Natural killer cell (primary cell): ENCODE measurements around the gene E2F4. TPM values are rescaled to one million over a fixed set of nuclear protein-coding genes. Genes with fewer than 3 reads are reported as not detected.

Experiments used
- ATAC-seq, 3 donors: fragments of 150-1000 bp in 2 of 3; fragments of 200-7000 bp in 1 of 3; cut with Tn5 transposase; 1 replicate in 1 of 3; 2 replicates in 2 of 3; pipeline ENCODE4 v1.10.0; 2021; ENCODE audit warnings: mild to moderate bottlenecking in 2 of 3, moderate library complexity in 2 of 3
- DNase-seq, 2 donors: peaks; one replicate each; pipeline versions ENCODE4 v3.0.0 to v3.0.0-alpha.2; 2013 to 2021; ENCODE audit warnings: mixed read lengths in 1 of 2
- H3K27ac ChIP-seq: one replicate; pipeline ENCODE4 v1.5.1; 2013; ENCODE audit warnings: mild to moderate bottlenecking, low read length
- H3K27me3 ChIP-seq: one replicate; pipeline ENCODE4 v1.6.1; 2013; ENCODE audit warnings: low read length; ENCODE audit not compliant: control insufficient read depth, insufficient read depth
- H3K36me3 ChIP-seq: one replicate; pipeline ENCODE4 v1.6.1; 2013; ENCODE audit warnings: low read length; ENCODE audit not compliant: control insufficient read depth, insufficient read depth
- H3K4me1 ChIP-seq: one replicate; pipeline ENCODE4 v1.6.1; 2013; ENCODE audit warnings: low read length; ENCODE audit not compliant: control insufficient read depth, insufficient read depth
- H3K4me3 ChIP-seq: one replicate; pipeline ENCODE4 v1.5.1; 2013; ENCODE audit warnings: low read length
- H3K9me3 ChIP-seq: one replicate; pipeline ENCODE4 v1.6.1; 2013; ENCODE audit warnings: low read length; ENCODE audit not compliant: control insufficient read depth, insufficient read depth
- H3K27ac Mint-ChIP-seq, 2 donors: one replicate each; pipeline ENCODE4 v1.8.0; 2022; ENCODE audit warnings: mild to moderate bottlenecking in 2 of 2, mixed read lengths in 2 of 2, moderate library complexity in 1 of 2
- H3K27me3 Mint-ChIP-seq, 2 donors: one replicate each; pipeline ENCODE4 v1.8.0; 2022; ENCODE audit warnings: low read depth in 2 of 2, mixed read lengths in 2 of 2
- H3K36me3 Mint-ChIP-seq: one replicate; pipeline ENCODE4 v1.8.0; 2022; ENCODE audit warnings: mixed read lengths
- H3K4me1 Mint-ChIP-seq, 2 donors: one replicate each; pipeline ENCODE4 v1.8.0; 2022; ENCODE audit warnings: mixed read lengths in 2 of 2
- H3K4me3 Mint-ChIP-seq: one replicate; pipeline ENCODE4 v1.8.0; 2022; ENCODE audit warnings: mild to moderate bottlenecking, moderate library complexity, mixed read lengths
- H3K9me3 Mint-ChIP-seq, 2 donors: one replicate each; pipeline ENCODE4 v1.8.0; 2022; ENCODE audit warnings: mixed read lengths in 2 of 2
- CTCF ChIP-seq: fragments of 200-600 bp; IDR thresholded peaks from one replicate; pipeline ENCODE4 v1.8.0; 2022; ENCODE audit warnings: antibody characterized with exemption
- WGBS: methylation state at CpG from one replicate; pipeline ENCODE4 v1.1.7; 2013; ENCODE audit warnings: missing lambda C conversion rate; ENCODE audit not compliant: insufficient coverage; 5-methylcytosine and 5-hydroxymethylcytosine counted together
- intact Hi-C: fragments of 100-400 bp; cut with micrococcal nuclease; formaldehyde crosslinking; loops from one replicate; pipeline ENCODE4 v1.14.2; 2022
- total RNA-seq, 4 donors: library from RNA; stranded (reverse); fragments of 120-200 nt in 1 of 4; gene quantifications; one replicate each; pipeline versions ENCODE4 v1.2.3 to v1.2.4, GENCODE V29; 2013 to 2022

The E2F4 gene
- total RNA-seq, 3 donors from 2014 or later (not counting 1 experiment from before 2014, with no cell fraction given) = 57.6 to 91.7 (median 74.5) TPM

- Mint-ChIP-seq H3K4me1 (peaks cover 7 to 20% of the 10 kb centered on the region in 2 donors), H3K27me3 (peaks cover 15 to 48% of the 10 kb centered on the region in 2 donors), H3K9me3 (no peaks in the 10 kb centered on the region), H3K27ac (no peak overlapping the region), H3K36me3 (no peaks in the 10 kb centered on the region), H3K4me3 (peak overlapping the region; percentile 61)
- H3K4me3 ChIP-seq = no peak overlapping the region
- intact Hi-C loops = no loop called here
- WGBS = 3% methylated on average over 32 of the region's 34 CpGs
- no peak for DNase-seq
- no peak overlapping the region for H3K27ac ChIP-seq
- no peak for ATAC-seq
- peaks cover 55% of the 10 kb centered on the region for H3K4me1 ChIP-seq
- no peak for TF ChIP-seq CTCF
- H3K9me3 ChIP-seq = no peaks in the 10 kb centered on the region
- H3K27me3 ChIP-seq = peaks cover 63% of the 10 kb centered on the region
- H3K36me3 ChIP-seq = no peaks in the 10 kb centered on the region
Measured at GRCh38 chr16:67163999-67164558, 27.9 kb upstream of the E2F4 start.

- Mint-ChIP-seq H3K9me3 (no peaks in the 10 kb centered on the region), H3K4me3 (peak within 1 kb of the TSS; percentile 65), H3K27me3 (peaks cover 16 to 49% of the 10 kb centered on the region in 2 donors), H3K36me3 (no peaks in the 10 kb centered on the region), H3K27ac (no peak within 1 kb of the TSS), H3K4me1 (peaks cover 7 to 20% of the 10 kb centered on the region in 2 donors)
- H3K27ac ChIP-seq = no peak within 1 kb of the TSS
- intact Hi-C loops = no loop called here
- H3K4me1 ChIP-seq = peaks cover 54% of the 10 kb centered on the region
- peaks cover 69% of the 10 kb centered on the region for H3K27me3 ChIP-seq
- H3K4me3 ChIP-seq = no peak within 1 kb of the TSS
- TF ChIP-seq CTCF = no peak
- no peak for ATAC-seq
- no peaks in the 10 kb centered on the region for H3K36me3 ChIP-seq
- no peaks in the 10 kb centered on the region for H3K9me3 ChIP-seq
- WGBS = under 1% methylated on average over 40 of the region's 41 CpGs
- DNase-seq = no peak
Measured at GRCh38 chr16:67164599-67165061, 27.3 kb upstream of the E2F4 start, which contains the start of gene HSF4. Gene HSF4, plus strand, starts transcription at chr16:67164745. Its CDS starts 67 bp downstream, at chr16:67164812.

GRCh38 chr16:67165121-67166078 lies 26.6 kb upstream of the E2F4 start:
- Mint-ChIP-seq H3K27me3 (peaks cover 22 to 55% of the 10 kb centered on the region in 2 donors), H3K36me3 (no peaks in the 10 kb centered on the region), H3K9me3 (no peaks in the 10 kb centered on the region), H3K4me3 (peak overlapping the region; percentile 65), H3K27ac (no peak overlapping the region), H3K4me1 (peaks cover 13 to 27% of the 10 kb centered on the region in 2 donors)
- peaks cover 73% of the 10 kb centered on the region for H3K27me3 ChIP-seq
- intact Hi-C loops = no loop called here
- H3K27ac ChIP-seq = no peak overlapping the region
- DNase-seq (no peak), ATAC-seq (no peak)
- WGBS = 9% methylated on average over 85 of the region's 85 CpGs
- H3K4me1 ChIP-seq = peaks cover 57% of the 10 kb centered on the region
- no peak for TF ChIP-seq CTCF
- no peaks in the 10 kb centered on the region for H3K9me3 ChIP-seq
- no peaks in the 10 kb centered on the region for H3K36me3 ChIP-seq
- no peak overlapping the region for H3K4me3 ChIP-seq
